DND-41 (cell line): ENCODE measurements around the gene PPP1CC.
A peak's percentile ranks its signal among the peaks of the same experiment; 100 is the strongest.

Experiments used
- ATAC-seq: fragments of 200-7000 bp; cut with Tn5 transposase; 3 replicates; pipeline ENCODE4 v1.9.1; 2021; ENCODE audit warnings: low read depth; ENCODE audit not compliant: insufficient read depth
- DNase-seq: peaks from one replicate; pipeline ENCODE4 v3.0.0-alpha.2; 2020
- H2AFZ ChIP-seq: 2 replicates; pipeline ENCODE4 v1.6.0; 2012; ENCODE audit warnings: low read depth, low read length
- H3K27ac ChIP-seq: 2 replicates; pipeline ENCODE4 v1.5.1; 2012; ENCODE audit warnings: low read length, inconsistent platforms
- H3K27me3 ChIP-seq: fragments of 200-600 bp; sonication (generic); 2 replicates; pipeline ENCODE4 v1.6.0; 2012; ENCODE audit warnings: low read length, mild to moderate bottlenecking, inconsistent platforms; ENCODE audit not compliant: insufficient read depth, poor library complexity
- H3K36me3 ChIP-seq: 2 replicates; pipeline ENCODE4 v1.5.1; 2012; ENCODE audit warnings: low read length, inconsistent platforms; ENCODE audit not compliant: insufficient read depth
- H3K4me1 ChIP-seq: 2 replicates; pipeline ENCODE4 v1.5.1; 2012; ENCODE audit warnings: mild to moderate bottlenecking, low read length; ENCODE audit not compliant: insufficient read depth
- H3K4me2 ChIP-seq: 2 replicates; pipeline ENCODE4 v1.6.0; 2012; ENCODE audit warnings: mild to moderate bottlenecking, moderate library complexity, low read length, inconsistent platforms; ENCODE audit not compliant: insufficient read depth
- H3K4me3 ChIP-seq, 2 experiments: fragments of 200-600 bp in 1 of 2; shearing (Covaris generic) in 1 of 2; 2 replicates each; pipeline ENCODE4 v1.5.1; 2012 to 2016; ENCODE audit warnings: inconsistent platforms in 2 of 2, low read length in 2 of 2, mild to moderate bottlenecking in 2 of 2, low read depth in 1 of 2, moderate library complexity in 1 of 2
- H3K79me2 ChIP-seq: 2 replicates; pipeline ENCODE4 v1.6.0; 2012; ENCODE audit warnings: low read length, inconsistent platforms; ENCODE audit not compliant: insufficient read depth
- H3K9ac ChIP-seq: 2 replicates; pipeline ENCODE4 v1.6.0; 2012; ENCODE audit warnings: low read depth, mild to moderate bottlenecking, inconsistent platforms, low read length, moderate library complexity
- H3K9me3 ChIP-seq: 2 replicates; pipeline ENCODE4 v1.5.1; 2012; ENCODE audit warnings: low read length, moderate library complexity, mild to moderate bottlenecking, inconsistent platforms; ENCODE audit not compliant: insufficient read depth, severe bottlenecking
- H4K20me1 ChIP-seq: 2 replicates; pipeline ENCODE4 v1.6.0; 2012; ENCODE audit warnings: low read length; ENCODE audit not compliant: insufficient read depth
- EZH2 ChIP-seq: IDR thresholded peaks from 3 replicates; pipeline ENCODE4 v1.6.1; 2012; ENCODE audit warnings: borderline replicate concordance, low read depth, mild to moderate bottlenecking, moderate library complexity, low read length, inconsistent platforms; ENCODE audit not compliant: severe bottlenecking
- TF ChIP-seq, protein P1 (sequence below): IDR thresholded peaks from 2 replicates; pipeline ENCODE4 v1.5.1; 2012; ENCODE audit warnings: borderline replicate concordance, low read length, moderate library complexity, mild to moderate bottlenecking; ENCODE audit not compliant: poor library complexity, severe bottlenecking; ENCODE audit errors: extremely low read depth

The PPP1CC gene

DNA sequence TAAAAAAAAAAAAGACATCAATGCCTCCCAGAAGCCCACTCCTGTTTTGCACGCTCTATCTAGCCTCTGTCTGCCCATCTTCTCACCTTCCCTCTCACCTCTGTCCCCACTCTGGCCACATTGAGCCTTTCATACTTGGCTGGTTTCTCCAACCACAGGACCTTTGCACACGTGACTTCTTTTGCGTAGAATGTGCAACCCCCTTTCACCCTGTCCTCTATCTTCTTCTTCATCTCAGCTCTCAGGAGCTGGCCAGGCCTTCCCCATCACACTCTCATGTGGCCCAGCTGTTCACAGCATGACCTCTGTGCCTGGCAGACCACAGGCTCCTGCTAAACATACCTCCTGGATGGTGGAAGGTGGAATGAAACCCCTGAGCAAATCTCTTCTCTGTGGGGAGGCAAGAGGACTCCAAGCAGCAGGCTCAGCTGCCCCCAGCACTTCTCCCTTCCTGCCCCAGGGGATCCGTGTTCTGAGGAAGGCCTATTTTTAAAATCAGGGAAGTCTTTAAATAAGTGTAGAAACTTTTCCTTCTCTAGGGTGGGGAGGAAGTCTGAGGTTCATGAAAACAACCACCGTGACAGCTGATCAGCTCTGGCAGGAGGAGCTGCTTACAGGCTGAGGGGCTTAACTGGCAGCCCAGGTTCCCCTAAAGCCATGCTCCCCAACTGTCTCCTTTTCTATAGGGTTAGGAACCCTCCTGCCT lies 65.3 kb downstream of the PPP1CC start:
- H2AFZ ChIP-seq = no peak overlapping the region
- ATAC-seq (peak; percentile 66; the same call in 2 of the 3 replicates), DNase-seq (peak; percentile 14)
- H4K20me1 ChIP-seq = no peaks in the 10 kb centered on the region
- H3K27me3 ChIP-seq = no peaks in the 10 kb centered on the region
- TF ChIP-seq, protein P1, sequence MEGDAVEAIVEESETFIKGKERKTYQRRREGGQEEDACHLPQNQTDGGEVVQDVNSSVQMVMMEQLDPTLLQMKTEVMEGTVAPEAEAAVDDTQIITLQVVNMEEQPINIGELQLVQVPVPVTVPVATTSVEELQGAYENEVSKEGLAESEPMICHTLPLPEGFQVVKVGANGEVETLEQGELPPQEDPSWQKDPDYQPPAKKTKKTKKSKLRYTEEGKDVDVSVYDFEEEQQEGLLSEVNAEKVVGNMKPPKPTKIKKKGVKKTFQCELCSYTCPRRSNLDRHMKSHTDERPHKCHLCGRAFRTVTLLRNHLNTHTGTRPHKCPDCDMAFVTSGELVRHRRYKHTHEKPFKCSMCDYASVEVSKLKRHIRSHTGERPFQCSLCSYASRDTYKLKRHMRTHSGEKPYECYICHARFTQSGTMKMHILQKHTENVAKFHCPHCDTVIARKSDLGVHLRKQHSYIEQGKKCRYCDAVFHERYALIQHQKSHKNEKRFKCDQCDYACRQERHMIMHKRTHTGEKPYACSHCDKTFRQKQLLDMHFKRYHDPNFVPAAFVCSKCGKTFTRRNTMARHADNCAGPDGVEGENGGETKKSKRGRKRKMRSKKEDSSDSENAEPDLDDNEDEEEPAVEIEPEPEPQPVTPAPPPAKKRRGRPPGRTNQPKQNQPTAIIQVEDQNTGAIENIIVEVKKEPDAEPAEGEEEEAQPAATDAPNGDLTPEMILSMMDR = no peak
- TF ChIP-seq EZH2 = no peak
- no peak overlapping the region for H3K4me2 ChIP-seq
- H3K9me3 ChIP-seq = peaks cover 5% of the 10 kb centered on the region
- no peak overlapping the region for H3K9ac ChIP-seq
- H3K4me1 ChIP-seq = peaks cover 4% of the 10 kb centered on the region; the same call in 1 of the 2 replicates
- H3K4me3 ChIP-seq = no peak overlapping the region
- H3K36me3 ChIP-seq = no peaks in the 10 kb centered on the region; the same call in 1 of the 2 replicates
- H3K79me2 ChIP-seq = no peaks in the 10 kb centered on the region
- H3K27ac ChIP-seq = no peak overlapping the region

DNA sequence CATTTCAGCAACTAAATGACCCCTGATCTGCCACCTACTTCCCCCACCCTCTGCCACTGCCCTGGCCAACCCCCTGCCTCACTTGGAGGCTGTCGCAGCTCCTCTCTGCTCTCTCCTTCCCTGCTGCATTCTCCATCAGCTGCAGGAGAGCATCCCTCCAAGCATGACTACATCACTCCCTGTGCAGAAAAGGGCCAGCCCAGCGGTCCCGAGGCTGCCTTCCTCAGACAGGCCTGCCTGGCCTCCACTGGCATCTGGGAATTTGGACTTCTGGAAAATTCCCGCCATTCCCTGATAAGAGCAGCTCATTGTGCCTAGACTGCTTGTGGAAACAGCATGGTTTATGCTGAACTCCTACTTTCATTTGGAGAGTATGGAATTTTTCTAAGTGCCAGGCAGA lies 66.5 kb downstream of the PPP1CC start:
- Histone ChIP-seq H3K79me2 (no peaks in the 10 kb centered on the region), H3K4me1 (peaks cover 4% of the 10 kb centered on the region; the same call in 1 of the 2 replicates), H3K27ac (no peak overlapping the region), H3K27me3 (no peaks in the 10 kb centered on the region), H3K4me3 (no peak overlapping the region), H3K36me3 (no peaks in the 10 kb centered on the region; the same call in 1 of the 2 replicates), H3K9ac (no peak overlapping the region), H2AFZ (no peak overlapping the region), H3K4me2 (no peak overlapping the region), H3K9me3 (peaks cover 5% of the 10 kb centered on the region), H4K20me1 (no peaks in the 10 kb centered on the region)
- no peak for DNase-seq
- ATAC-seq = no peak
- TF ChIP-seq, protein P1 = no peak
- no peak for TF ChIP-seq EZH2

GRCh38 chr12:110670161-110670701 lies 72.5 kb downstream of the PPP1CC start:
- Histone ChIP-seq H2AFZ (no peak overlapping the region), H3K4me3 (no peak overlapping the region), H3K9ac (no peak overlapping the region), H3K36me3 (no peaks in the 10 kb centered on the region; the same call in 1 of the 2 replicates), H3K27ac (no peak overlapping the region), H3K4me1 (no peaks in the 10 kb centered on the region), H3K79me2 (no peaks in the 10 kb centered on the region), H3K27me3 (no peaks in the 10 kb centered on the region), H3K9me3 (peaks cover 7% of the 10 kb centered on the region), H3K4me2 (no peak overlapping the region), H4K20me1 (no peaks in the 10 kb centered on the region)
- no peak for ATAC-seq
- no peak for TF ChIP-seq EZH2
- TF ChIP-seq, protein P1 = no peak
- DNase-seq = no peak
